NOMO-1 treated with dmso at 0.1 percent for 144 hours (cell line): ENCODE measurements around the gene MAZ.
A peak's percentile ranks its signal among the peaks of the same experiment; 100 is the strongest.
"Not testable (repeated sequence)": the region's sequence is repeated elsewhere in the genome, so short reads cannot be mapped to it uniquely, and the experiment has no call there.

Experiments used
- DNase-seq: peaks from one replicate; lab custom pipeline; 2025; ENCODE audit not compliant: unreplicated experiment; lab: John Stamatoyannopoulos, UW

Gene MAZ

DNA sequence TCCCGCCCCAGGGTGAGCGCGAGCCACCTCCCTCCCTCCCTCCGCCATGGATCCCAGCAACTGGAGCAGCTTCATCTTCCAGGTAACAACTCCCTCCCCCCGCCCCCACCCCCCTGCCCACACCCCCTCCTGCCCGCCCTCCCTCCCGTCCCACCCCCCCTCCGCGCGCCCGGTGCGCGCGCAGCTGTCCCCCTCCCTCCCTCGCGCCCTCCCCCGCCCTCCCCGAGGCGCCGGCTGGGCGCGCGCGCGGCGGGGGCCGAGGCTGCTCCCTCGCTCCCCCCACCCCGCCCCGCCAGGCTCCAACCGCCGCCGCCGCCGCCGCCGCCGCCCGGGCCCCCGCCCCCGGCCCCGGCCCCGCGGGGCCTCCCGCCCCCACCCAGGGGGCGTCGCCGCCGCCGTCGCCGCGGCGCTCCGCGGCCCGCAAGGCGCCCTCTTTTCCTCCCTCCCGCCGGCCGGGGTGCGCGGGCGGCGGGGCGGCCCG is at the start of gene MAZ:
Gene MAZ, plus strand, starts transcription at position 431 of the 481 bp plus-strand sequence. CDS start 173 bp downstream, outside the sequence.
- DNase-seq: no peak

GRCh38 chr16:29756654-29757053 is 49.7 kb upstream of the MAZ start:
- DNase-seq: no peak

DNA sequence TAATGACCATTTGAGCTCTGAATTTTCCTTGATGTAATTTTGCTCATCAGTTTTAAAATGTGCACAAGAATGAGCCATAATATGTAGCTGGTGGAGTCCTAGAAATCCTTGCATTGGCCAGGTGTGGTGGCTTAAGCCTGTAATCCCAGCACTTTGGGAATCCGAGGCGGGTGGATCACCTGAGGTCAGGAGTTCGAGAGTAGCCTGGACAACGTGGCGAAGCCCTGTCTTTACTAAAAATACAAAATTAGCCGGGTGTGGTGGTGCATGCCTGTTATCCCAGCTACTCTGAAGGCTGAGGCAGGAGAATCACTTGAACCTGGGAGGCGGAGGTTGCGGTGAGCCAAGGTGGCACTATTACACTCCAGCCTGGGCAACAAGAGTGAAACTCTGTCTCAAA is 49.2 kb upstream of the MAZ start:
- not testable (repeated sequence) for DNase-seq

DNA sequence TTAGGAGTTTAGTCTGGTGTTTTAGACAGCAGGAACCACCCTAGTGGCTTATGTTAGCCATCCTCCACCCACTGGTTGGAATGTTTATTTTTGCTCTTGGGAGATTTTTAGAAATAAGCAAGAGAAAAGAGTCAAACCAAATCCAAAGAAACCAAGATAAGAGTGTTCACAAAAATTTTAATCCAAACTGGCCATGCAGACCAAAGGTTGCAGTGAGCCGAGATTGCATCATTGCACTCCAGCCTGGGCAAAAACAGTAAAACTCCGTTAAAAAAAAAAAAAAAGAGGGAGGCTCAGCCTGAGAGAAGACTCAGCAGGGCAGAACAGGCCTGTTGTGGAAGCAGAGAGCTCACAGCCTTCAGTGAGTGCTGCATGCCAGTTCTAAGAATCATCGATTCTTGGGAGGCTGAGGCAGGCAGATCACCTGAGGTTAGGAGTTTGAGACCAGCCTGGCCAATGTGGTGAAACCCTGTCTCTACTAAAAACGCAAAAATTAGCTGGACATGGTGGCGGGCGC is 48.3 kb upstream of the MAZ start:
- DNase-seq: peak; percentile 43

GRCh38 chr16:29760567-29761279 is 45.6 kb upstream of the MAZ start:
- DNase-seq: no peak

DNA sequence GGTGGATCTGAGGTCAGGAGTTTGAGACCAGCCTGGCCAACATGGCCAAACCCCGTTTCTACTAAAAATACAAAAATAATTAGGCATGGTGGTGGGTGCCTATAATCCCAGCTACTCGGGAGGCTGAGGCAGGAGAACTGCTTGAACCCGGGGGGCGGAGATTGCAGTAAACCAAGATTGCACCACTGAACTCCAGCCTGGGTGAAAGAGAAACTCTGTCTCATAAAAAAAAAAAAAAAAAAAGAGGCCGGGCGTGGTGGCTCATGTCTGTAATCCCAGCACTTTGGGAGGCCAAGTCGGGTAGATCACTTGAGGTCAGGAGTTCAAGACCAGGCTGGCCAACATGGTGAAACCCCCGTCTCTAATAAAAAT is 45.1 kb upstream of the MAZ start:
- not testable (repeated sequence) for DNase-seq

DNA sequence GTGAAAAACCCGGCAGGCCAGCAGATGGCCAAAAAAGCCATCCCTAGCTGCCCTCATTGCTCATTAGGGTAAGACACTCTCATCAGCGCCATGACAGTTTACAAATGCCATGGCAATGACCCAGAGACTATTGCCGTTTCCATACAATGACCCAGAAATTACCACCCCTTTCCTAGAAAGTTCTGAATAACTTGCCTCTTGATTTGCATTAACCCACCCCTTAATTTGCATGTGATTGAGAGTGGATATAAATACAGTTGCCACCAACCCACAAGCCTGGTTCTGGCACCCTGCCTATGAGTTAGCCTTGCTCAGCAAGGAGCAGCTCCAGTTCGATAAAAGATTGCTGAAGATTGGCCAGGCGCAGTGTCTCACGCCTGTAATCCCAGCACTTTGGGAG is 44.4 kb upstream of the MAZ start:
- no peak for DNase-seq

DNA sequence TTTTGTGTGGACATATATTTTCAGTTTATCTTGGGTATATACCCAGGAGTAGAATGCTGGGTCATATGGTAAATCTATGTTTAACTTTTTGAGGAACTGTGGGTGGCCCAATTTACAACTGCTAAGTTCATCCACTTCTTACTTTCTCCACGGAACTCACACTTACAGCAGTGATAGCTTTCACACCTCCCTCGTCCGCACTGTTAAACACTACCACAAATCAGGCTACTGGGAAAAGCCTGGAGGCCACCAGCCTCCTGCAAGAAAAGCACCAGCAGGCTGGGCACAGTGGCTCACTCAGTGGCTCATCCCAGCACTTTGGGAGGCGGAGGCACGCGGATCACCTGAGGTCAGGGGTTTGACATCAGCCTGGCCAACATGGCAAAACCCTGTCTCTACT is 43.0 kb upstream of the MAZ start:
- no peak for DNase-seq

DNA sequence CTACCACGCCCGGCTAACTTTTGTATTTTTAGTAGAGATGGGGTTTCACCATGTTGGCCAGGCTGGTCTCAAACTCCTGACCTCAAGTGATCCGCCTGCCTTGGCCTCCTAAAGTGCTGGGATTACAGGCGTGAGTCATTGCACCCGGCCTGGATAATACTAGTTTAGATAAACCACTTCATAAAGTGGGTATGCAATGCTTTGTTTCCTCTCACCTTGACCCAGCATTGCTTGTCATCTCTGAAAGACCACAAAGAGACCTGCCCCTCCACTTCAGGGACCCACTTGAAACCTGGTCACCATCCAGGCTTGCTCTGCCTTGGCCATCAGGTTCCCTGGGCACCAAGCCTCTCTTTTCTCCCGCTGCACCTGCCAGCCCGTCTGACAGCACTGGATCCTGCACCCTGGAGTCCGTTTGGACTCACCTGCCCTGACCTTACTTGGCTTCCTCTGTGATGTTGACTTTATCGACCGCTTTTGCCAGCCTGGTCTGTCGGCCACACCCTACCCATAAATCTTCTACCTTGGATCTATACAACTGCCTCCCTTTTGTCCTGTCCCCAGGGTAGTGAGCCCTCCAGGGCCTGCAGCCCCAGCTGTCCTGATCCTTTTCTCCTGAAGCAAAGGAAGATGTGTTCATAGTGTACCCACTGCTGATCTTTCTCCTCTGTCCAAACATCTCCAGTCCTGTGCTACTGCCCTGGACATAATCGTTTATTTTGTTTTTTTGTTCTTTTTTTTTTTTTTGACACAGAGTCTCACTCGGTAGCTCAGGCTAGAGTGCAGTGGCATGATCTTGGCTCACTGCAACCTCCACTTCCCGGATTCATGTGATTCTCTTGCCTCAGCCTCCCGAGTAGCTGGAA is 40.9 kb upstream of the MAZ start:
- no peak for DNase-seq

DNA sequence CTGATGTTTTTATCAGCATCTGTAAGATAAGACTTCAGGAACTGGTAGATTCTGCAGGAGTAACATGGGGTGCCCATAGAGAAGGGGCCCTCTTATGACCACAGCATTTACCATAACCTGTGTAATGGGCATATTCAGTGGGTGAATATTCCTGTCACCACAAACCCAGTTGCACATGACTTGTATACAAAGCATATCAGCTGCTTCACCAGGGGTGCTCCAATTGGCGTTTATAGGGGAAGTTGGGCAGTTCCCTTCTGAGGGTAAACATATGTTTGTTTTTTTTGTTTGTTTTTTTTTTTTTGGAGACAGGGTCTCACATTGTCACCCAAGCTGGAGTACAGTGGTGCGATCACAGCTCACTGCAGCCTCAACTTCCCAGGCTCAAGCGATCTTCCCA is 39.8 kb upstream of the MAZ start:
- DNase-seq: no peak

DNA sequence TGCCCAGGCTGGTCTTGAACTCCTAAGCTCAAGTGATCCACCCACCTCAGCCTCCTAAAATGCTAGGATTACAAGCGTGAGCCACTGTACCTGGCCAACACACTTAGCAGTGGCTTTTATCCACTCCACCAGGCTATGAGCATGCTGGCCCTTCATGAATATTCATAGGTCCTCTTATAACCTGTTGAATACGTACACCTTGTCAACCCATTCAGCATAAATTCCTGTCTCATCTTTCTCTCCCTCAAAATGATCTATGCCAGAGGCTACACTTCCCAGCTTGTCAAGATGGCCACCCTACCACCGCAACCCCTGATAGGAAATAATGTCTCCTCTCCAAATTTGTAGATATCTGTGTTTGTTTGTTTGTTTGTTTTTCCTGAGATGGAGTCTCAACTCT is 39.3 kb upstream of the MAZ start:
- no peak for DNase-seq

GRCh38 chr16:29769507-29769906 is 36.8 kb upstream of the MAZ start:
- DNase-seq: no peak

GRCh38 chr16:29770250-29770929 is 35.9 kb upstream of the MAZ start:
- no peak for DNase-seq

- not testable (repeated sequence) for DNase-seq
Measured at GRCh38 chr16:29772330-29772729, 34.0 kb upstream of the MAZ start.

DNA sequence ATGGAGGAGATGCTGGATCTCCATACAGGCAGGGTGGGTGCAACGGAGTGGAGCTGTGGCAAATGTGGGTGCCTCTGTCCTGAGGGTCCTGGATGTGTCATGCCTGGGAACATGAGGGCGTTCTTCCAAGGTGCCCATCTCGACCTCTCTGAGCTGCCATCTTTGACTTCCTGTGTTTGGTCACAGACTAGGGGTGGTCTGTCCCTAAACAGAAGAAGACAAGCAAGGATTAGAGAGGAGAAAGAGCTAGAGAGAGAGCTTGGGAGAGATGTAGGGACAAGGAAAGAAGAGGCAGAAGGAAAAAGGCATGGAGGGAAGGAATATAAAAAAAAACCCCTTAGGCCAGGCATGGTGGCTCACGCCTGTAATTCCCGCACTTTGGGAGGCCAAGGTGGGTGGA is 31.6 kb upstream of the MAZ start:
- DNase-seq: no peak

DNA sequence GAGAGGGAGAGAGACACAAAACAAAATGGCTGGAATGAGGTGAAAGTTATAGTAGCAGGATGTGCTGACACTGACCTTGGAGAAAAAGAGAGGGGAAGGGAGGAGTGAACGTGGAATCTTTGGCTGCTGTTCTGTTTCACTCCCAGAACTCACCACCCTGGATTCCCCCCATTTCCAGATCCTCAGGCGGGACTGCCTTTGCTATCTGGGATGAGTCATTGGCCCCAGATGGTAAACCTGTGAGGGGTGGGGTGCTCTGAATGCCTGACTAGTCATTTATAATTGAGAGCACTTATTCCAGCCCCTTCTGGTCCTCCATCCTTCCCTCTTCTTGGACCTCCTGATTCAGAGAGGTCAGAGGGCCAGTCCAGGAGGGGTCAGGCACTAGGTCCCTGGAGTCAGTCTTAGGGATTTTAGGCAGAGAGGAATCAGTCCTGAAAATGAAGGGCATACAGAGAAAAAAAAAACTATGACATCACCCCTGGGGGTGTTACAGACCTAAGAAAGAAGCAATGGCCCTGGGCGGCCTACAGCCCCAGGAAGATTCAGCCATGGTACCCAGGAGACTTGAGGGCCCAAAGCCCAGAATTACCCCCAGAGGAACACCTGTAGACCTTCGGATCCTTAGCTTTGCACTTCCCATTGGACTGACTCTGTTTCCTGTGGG is 30.5 kb upstream of the MAZ start:
- no peak for DNase-seq

DNA sequence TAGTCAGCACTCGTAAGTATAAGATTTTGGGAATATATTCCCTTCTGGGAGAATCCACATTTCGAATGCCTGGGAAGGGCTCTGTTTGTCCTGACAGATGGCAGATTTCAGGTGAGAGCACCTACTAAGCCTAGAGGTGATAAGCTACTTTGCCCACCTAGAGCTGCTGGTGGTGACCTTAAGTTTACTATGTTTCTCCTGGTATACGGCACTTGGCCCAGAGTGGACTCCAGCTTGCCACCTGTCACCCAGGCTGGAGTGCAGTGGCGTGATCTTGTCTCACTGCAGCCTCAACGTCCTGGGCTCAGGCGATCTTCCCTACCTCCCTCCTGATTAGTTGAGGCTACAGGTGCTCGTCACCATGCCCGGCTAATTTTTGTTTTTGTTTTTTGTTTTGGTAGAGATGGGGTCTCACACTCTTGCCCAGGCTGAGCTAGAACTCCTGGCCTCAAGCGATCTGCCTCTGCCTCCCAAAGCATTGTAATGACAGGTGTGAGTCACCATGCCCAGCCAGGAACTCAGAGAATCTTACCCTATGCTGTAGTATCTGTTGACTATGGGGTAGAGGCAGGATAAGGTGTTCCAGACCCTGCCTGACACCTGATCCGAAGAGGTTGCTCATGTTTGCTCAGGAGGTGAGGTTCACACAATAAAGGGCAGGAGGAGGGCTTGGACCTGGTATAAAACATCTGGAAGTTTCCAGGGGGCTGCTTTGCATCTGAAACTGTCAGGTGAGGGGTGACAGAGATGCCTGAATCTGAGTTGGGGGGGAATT is 28.6 kb upstream of the MAZ start, which contains the start of gene ZG16:
Gene ZG16, plus strand, starts transcription at position 681 of the 775 bp plus-strand sequence. CDS start 1,011 bp downstream, outside the sequence.
- DNase-seq: no peak

GRCh38 chr16:29779474-29779873 is 26.9 kb upstream of the MAZ start:
- no peak for DNase-seq

DNA sequence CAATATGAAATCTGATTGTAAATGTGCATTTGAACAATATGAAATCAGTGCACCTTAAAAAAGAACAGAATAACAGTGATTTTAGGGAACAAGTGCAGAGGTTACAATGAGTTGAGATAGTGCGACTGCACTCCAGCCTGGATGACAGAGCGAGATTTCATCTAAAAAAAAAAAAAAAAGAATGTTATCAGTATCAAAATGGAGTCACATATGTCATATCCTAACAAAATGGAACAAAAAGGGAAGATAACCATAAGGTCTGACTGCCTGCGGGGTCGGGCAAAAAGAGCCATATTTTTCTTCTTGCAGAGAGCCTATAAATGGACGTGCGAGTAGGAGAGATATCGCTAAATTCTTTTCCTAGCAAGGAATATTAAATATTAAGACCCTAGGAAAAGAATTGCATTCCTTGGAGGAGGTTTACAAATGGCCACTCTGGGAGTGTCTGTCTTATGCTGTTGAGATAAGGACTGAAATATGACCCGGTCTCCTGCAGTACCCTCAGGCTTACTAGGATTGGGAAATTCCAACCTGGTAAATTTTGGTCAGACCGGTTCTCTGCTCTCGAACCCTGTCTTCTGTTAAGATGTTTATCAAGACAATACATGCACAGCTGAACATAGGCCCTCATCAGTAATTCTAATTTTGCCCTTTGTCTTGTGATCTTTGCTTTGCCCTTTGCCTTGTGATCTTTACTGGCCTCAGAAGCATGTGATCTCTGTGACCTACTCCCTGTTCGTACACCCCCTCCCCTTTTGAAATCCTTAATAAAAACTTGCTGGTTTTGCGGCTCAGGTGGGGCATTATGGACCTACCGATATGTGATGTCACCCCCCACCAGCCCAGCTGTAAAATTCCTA is 23.0 kb upstream of the MAZ start:
- DNase-seq: not testable (repeated sequence)
